HEK293 (cell line): ENCODE measurements around the gene ALOXE3.

Experiments used
- GLIS1 ChIP-seq: fragments of 450-650 bp; formaldehyde crosslinking; IDR thresholded peaks from 2 replicates; pipeline ENCODE4 v1.5.1; 2016; ENCODE audit warnings: missing biosample characterization, missing genetic modification characterization
- GLIS2 ChIP-seq: fragments of 450-650 bp; formaldehyde crosslinking; IDR thresholded peaks from 2 replicates; pipeline ENCODE4 v1.5.1; 2016; ENCODE audit warnings: missing biosample characterization, missing genetic modification characterization
- PRDM1 ChIP-seq: fragments of 450-650 bp; formaldehyde crosslinking; IDR thresholded peaks from 2 replicates; pipeline ENCODE4; 2016; ENCODE audit warnings: missing biosample characterization, missing genetic modification characterization
- REPIN1 ChIP-seq: fragments of 450-650 bp; formaldehyde crosslinking; IDR thresholded peaks from 2 replicates; pipeline ENCODE4 v1.5.1; 2017; ENCODE audit warnings: missing biosample characterization, missing genetic modification characterization, low read depth
- SALL2 ChIP-seq: fragments of 450-650 bp; formaldehyde crosslinking; IDR thresholded peaks from 2 replicates; pipeline ENCODE4 v1.5.0; 2017; ENCODE audit warnings: missing biosample characterization, mild to moderate bottlenecking, missing genetic modification characterization, borderline replicate concordance
- SP3 ChIP-seq: fragments of 450-650 bp; formaldehyde crosslinking; IDR thresholded peaks from 2 replicates; pipeline ENCODE4 v1.5.1; 2016; ENCODE audit warnings: missing biosample characterization, missing genetic modification characterization
- TCF7L2 ChIP-seq: IDR thresholded peaks from 2 replicates; pipeline ENCODE4 v1.6.1; 2011; ENCODE audit warnings: low read depth, mild to moderate bottlenecking, inconsistent platforms, low read length, moderate library complexity, borderline replicate concordance
- ZBTB20 ChIP-seq: fragments of 450-650 bp; formaldehyde crosslinking; IDR thresholded peaks from 2 replicates; pipeline ENCODE4 v1.5.1; 2016; ENCODE audit warnings: missing biosample characterization, missing genetic modification characterization
- ZBTB21 ChIP-seq: fragments of 450-650 bp; formaldehyde crosslinking; IDR thresholded peaks from 2 replicates; pipeline ENCODE4 v1.5.1; 2017; ENCODE audit warnings: missing biosample characterization, missing genetic modification characterization
- ZFP3 ChIP-seq: fragments of 450-650 bp; formaldehyde crosslinking; IDR thresholded peaks from 2 replicates; pipeline ENCODE4 v1.5.1; 2016; ENCODE audit warnings: low read depth, missing biosample characterization, missing genetic modification characterization
- ZFP69B ChIP-seq: fragments of 450-650 bp; formaldehyde crosslinking; IDR thresholded peaks from 2 replicates; pipeline ENCODE4 v1.5.1; 2016; ENCODE audit warnings: missing biosample characterization, missing genetic modification characterization
- ZNF133 ChIP-seq: fragments of 450-650 bp; formaldehyde crosslinking; IDR thresholded peaks from 2 replicates; pipeline ENCODE4 v1.5.1; 2016; ENCODE audit warnings: missing biosample characterization, missing genetic modification characterization
- ZNF18 ChIP-seq: fragments of 450-650 bp; formaldehyde crosslinking; IDR thresholded peaks from 2 replicates; pipeline ENCODE4 v1.5.1; 2016; ENCODE audit warnings: missing biosample characterization, missing genetic modification characterization
- ZNF19 ChIP-seq: fragments of 450-650 bp; formaldehyde crosslinking; IDR thresholded peaks from 2 replicates; pipeline ENCODE4; 2016; ENCODE audit warnings: missing biosample characterization, missing genetic modification characterization, low read depth
- ZNF214 ChIP-seq: fragments of 450-650 bp; formaldehyde crosslinking; IDR thresholded peaks from 2 replicates; pipeline ENCODE4 v1.5.1; 2017; ENCODE audit warnings: missing biosample characterization, mild to moderate bottlenecking, missing genetic modification characterization, borderline replicate concordance
- ZNF221 ChIP-seq: fragments of 450-650 bp; formaldehyde crosslinking; IDR thresholded peaks from 2 replicates; pipeline ENCODE4 v1.5.1; 2017; ENCODE audit warnings: missing biosample characterization, missing genetic modification characterization, borderline replicate concordance
- ZNF239 ChIP-seq: fragments of 450-650 bp; formaldehyde crosslinking; IDR thresholded peaks from 2 replicates; pipeline ENCODE4 v1.5.1; 2016; ENCODE audit warnings: missing biosample characterization, missing genetic modification characterization
- ZNF24 ChIP-seq: fragments of 450-650 bp; formaldehyde crosslinking; IDR thresholded peaks from 2 replicates; pipeline ENCODE4 v1.5.1; 2016; ENCODE audit warnings: missing biosample characterization, missing genetic modification characterization
- ZNF274 ChIP-seq, 2 experiments: fragments of 200-500 bp in 1 of 2; fragments of 450-650 bp in 1 of 2; sonication (Bioruptor generic) in 1 of 2; formaldehyde crosslinking in 1 of 2; IDR thresholded peaks; 2 replicates each; pipeline versions ENCODE4 v1.5.1 to v1.6.1; 2014 to 2016; ENCODE audit warnings: borderline replicate concordance in 1 of 2, inconsistent platforms in 1 of 2, low read length in 1 of 2, missing biosample characterization in 1 of 2, missing genetic modification characterization in 1 of 2
- ZNF280D ChIP-seq: fragments of 450-650 bp; formaldehyde crosslinking; IDR thresholded peaks from 2 replicates; pipeline ENCODE4 v1.5.1; 2016; ENCODE audit warnings: missing biosample characterization, missing genetic modification characterization
- ZNF302 ChIP-seq: fragments of 450-650 bp; formaldehyde crosslinking; IDR thresholded peaks from 2 replicates; pipeline ENCODE4 v1.5.1; 2016; ENCODE audit warnings: missing biosample characterization, missing genetic modification characterization, low read depth
- ZNF311 ChIP-seq: fragments of 450-650 bp; formaldehyde crosslinking; IDR thresholded peaks from 2 replicates; pipeline ENCODE4 v1.5.1; 2017; ENCODE audit warnings: missing biosample characterization, missing genetic modification characterization, borderline replicate concordance
- ZNF398 ChIP-seq: fragments of 450-650 bp; formaldehyde crosslinking; IDR thresholded peaks from 2 replicates; pipeline ENCODE4 v1.5.1; 2017; ENCODE audit warnings: missing biosample characterization, missing genetic modification characterization
- ZNF514 ChIP-seq: fragments of 450-650 bp; formaldehyde crosslinking; IDR thresholded peaks from 2 replicates; pipeline ENCODE4 v1.5.1; 2016; ENCODE audit warnings: missing biosample characterization, missing genetic modification characterization
- ZNF518A ChIP-seq: fragments of 450-650 bp; formaldehyde crosslinking; conservative IDR thresholded peaks from 2 replicates; pipeline ENCODE4 v1.5.1; 2016; ENCODE audit warnings: low read depth, missing biosample characterization, missing genetic modification characterization
- ZNF529 ChIP-seq: fragments of 450-650 bp; formaldehyde crosslinking; IDR thresholded peaks from 2 replicates; pipeline ENCODE4 v1.5.1; 2017; ENCODE audit warnings: missing genetic modification characterization, missing biosample characterization; ENCODE audit not compliant: insufficient replicate concordance
- ZNF549 ChIP-seq: fragments of 450-650 bp; IDR thresholded peaks from 2 replicates; pipeline ENCODE4 v1.5.1; 2018; ENCODE audit warnings: missing biosample characterization, missing genetic modification characterization, mild to moderate bottlenecking, inconsistent platforms, moderate library complexity
- ZNF560 ChIP-seq: fragments of 450-650 bp; formaldehyde crosslinking; IDR thresholded peaks from 2 replicates; pipeline ENCODE4 v1.5.1; 2017; ENCODE audit warnings: missing biosample characterization, missing genetic modification characterization, borderline replicate concordance
- ZNF600 ChIP-seq: fragments of 450-650 bp; formaldehyde crosslinking; IDR thresholded peaks from 2 replicates; pipeline ENCODE4 v1.5.1; 2016; ENCODE audit warnings: missing biosample characterization, missing genetic modification characterization
- ZNF658 ChIP-seq: fragments of 450-650 bp; formaldehyde crosslinking; IDR thresholded peaks from 2 replicates; pipeline ENCODE4; 2016; ENCODE audit warnings: missing biosample characterization, missing genetic modification characterization
- ZNF707 ChIP-seq: fragments of 450-650 bp; formaldehyde crosslinking; IDR thresholded peaks from 2 replicates; pipeline ENCODE4 v1.5.1; 2016; ENCODE audit warnings: missing biosample characterization, missing genetic modification characterization

ALOXE3 gene

GRCh38 chr17:8062435-8062806 lies 55.9 kb downstream of the ALOXE3 start (continued):
- TF ChIP-seq ZNF18 (tag by site-specific recombination) (no peak), ZBTB21 (tag by site-specific recombination) (no peak), GLIS2 (tag by site-specific recombination) (no peak), ZBTB20 (no peak), ZNF19 (tag by site-specific recombination) (no peak), ZNF239 (no peak), ZNF302 (no peak), ZNF529 (tag by site-specific recombination) (no peak), ZNF560 (no peak), ZFP69B (tag by site-specific recombination) (peak; percentile 9; the same call in 1 of the 2 replicates), ZNF398 (tag by site-specific recombination) (no peak), SALL2 (no peak), SP3 (tag by site-specific recombination) (no peak), ZNF311 (tag by site-specific recombination) (no peak), ZNF549 (tag by site-specific recombination) (no peak), GLIS1 (tag by site-specific recombination) (no peak), TCF7L2 (no peak), ZNF514 (no peak), REPIN1 (tag by site-specific recombination) (no peak), ZNF274 (IDR thresholded peaks at IDR 0.05; ENCODE audit: low read length) (no peak), ZNF274 (tag by site-specific recombination; IDR thresholded peaks at IDR 0.05; ENCODE audit: borderline replicate concordance) (no peak), ZFP3 (tag by site-specific recombination) (no peak), ZNF24 (tag by site-specific recombination) (peak; percentile 31; the same call in 1 of the 2 replicates), ZNF221 (tag by site-specific recombination) (no peak), ZNF658 (tag by site-specific recombination) (no peak), ZNF133 (tag by site-specific recombination) (peak; percentile 92), ZNF518A (tag by site-specific recombination) (no peak), ZNF707 (tag by site-specific recombination) (no peak), ZNF600 (no peak), ZNF214 (no peak), ZNF280D (tag by site-specific recombination) (no peak), PRDM1 (tag by site-specific recombination) (peak; percentile 89)
